Naive B cell (primary cell): ENCODE measurements around the gene ABCD3. TPM values are rescaled to one million over a fixed set of nuclear protein-coding genes. Genes with fewer than 3 reads are reported as not detected.

ENCODE experiments used
- ATAC-seq, 2 donors: fragments of 150-1000 bp; cut with Tn5 transposase; 2 replicates each; pipeline ENCODE4 v1.10.0; 2021; ENCODE audit warnings: low read depth in 2 of 2, mild to moderate bottlenecking in 2 of 2, moderate library complexity in 2 of 2
- DNase-seq: peaks from one replicate; pipeline ENCODE4 v3.0.0; 2022
- H3K27ac Mint-ChIP-seq, 6 donors: one replicate each; pipeline ENCODE4 v1.8.0; 2020 to 2022; ENCODE audit warnings: mild to moderate bottlenecking in 6 of 6, mixed read lengths in 6 of 6, moderate library complexity in 5 of 6, inconsistent platforms in 2 of 6
- H3K27me3 Mint-ChIP-seq, 3 donors: one replicate each; pipeline ENCODE4 v1.8.0; 2021 to 2022; ENCODE audit warnings: mixed read lengths in 3 of 3, mild to moderate bottlenecking in 1 of 3
- H3K36me3 Mint-ChIP-seq, 2 donors: one replicate each; pipeline ENCODE4 v1.8.0; 2020 to 2022; ENCODE audit warnings: mixed read lengths in 2 of 2, inconsistent platforms in 1 of 2, mild to moderate bottlenecking in 1 of 2
- H3K4me1 Mint-ChIP-seq, 3 donors: one replicate each; pipeline ENCODE4 v1.8.0; 2020 to 2022; ENCODE audit warnings: mixed read lengths in 3 of 3, inconsistent platforms in 1 of 3, mild to moderate bottlenecking in 1 of 3, moderate library complexity in 1 of 3
- H3K4me3 Mint-ChIP-seq, 8 donors: one replicate each; pipeline ENCODE4 v1.8.0; 2020 to 2022; ENCODE audit warnings: mild to moderate bottlenecking in 8 of 8, mixed read lengths in 8 of 8, moderate library complexity in 8 of 8, inconsistent platforms in 2 of 8
- H3K9me3 Mint-ChIP-seq, 7 donors: one replicate each; pipeline ENCODE4 v1.8.0; 2020 to 2022; ENCODE audit warnings: mixed read lengths in 7 of 7, mild to moderate bottlenecking in 5 of 7, inconsistent platforms in 2 of 7, moderate library complexity in 1 of 7
- polyA plus RNA-seq, 6 donors: library from polyadenylated mRNA; unstranded; fragments of 300-500 nt; fragmentation: Illumina TruSeq; gene quantifications; one replicate each; pipeline ENCODE4 v1.2.3, GENCODE V29; 2021; ENCODE audit warnings: low read depth in 6 of 6

ABCD3 gene
- polyA plus RNA-seq, 6 donors from 2014 or later: 12.3 to 20.7 (median 16.9) TPM

- Mint-ChIP-seq H3K4me1 (no peaks in the 10 kb centered on the region), H3K27ac (no peak overlapping the region), H3K9me3 (peaks cover 0 to 7% (median 2%) of the 10 kb centered on the region in 7 donors), H3K4me3 (no peak overlapping the region), H3K36me3 (no peaks in the 10 kb centered on the region), H3K27me3 (peaks cover 7 to 25% (median 7%) of the 10 kb centered on the region in 3 donors)
- ATAC-seq (no peak), DNase-seq (no peak)
Observed at GRCh38 chr1:94395748-94396309, 22.4 kb upstream of the ABCD3 start.

GRCh38 chr1:94396356-94397010 is 21.7 kb upstream of the ABCD3 start:
- Mint-ChIP-seq H3K36me3 (no peaks in the 10 kb centered on the region), H3K9me3 (peaks cover 0 to 4% (median 0%) of the 10 kb centered on the region in 7 donors), H3K4me3 (no peak overlapping the region), H3K27me3 (peaks cover 7 to 25% (median 7%) of the 10 kb centered on the region in 3 donors), H3K4me1 (no peaks in the 10 kb centered on the region), H3K27ac (no peak overlapping the region)
- ATAC-seq (no peak), DNase-seq (no peak)

GRCh38 chr1:94398356-94398755 is 19.8 kb upstream of the ABCD3 start:
- Mint-ChIP-seq H3K27ac (no peak overlapping the region), H3K4me1 (no peaks in the 10 kb centered on the region), H3K27me3 (peaks cover 7 to 26% (median 10%) of the 10 kb centered on the region in 3 donors), H3K9me3 (no peaks in the 10 kb centered on the region), H3K36me3 (no peaks in the 10 kb centered on the region), H3K4me3 (no peak overlapping the region)
- ATAC-seq (no peak), DNase-seq (no peak)

- H3K9me3 Mint-ChIP-seq: no peaks in the 10 kb centered on the region
- peak overlapping the region in 1 of 6 donors; percentile 67 for H3K27ac Mint-ChIP-seq
- no peaks in the 10 kb centered on the region for H3K4me1 Mint-ChIP-seq
- no peak for DNase-seq
- H3K4me3 Mint-ChIP-seq: no peak overlapping the region
- peaks cover 11 to 30% (median 14%) of the 10 kb centered on the region in 3 donors for H3K27me3 Mint-ChIP-seq
- ATAC-seq: no peak
- H3K36me3 Mint-ChIP-seq: no peaks in the 10 kb centered on the region
Observed at GRCh38 chr1:94399453-94399852, 18.7 kb upstream of the ABCD3 start.

GRCh38 chr1:94401206-94401605 is 17.0 kb upstream of the ABCD3 start:
- H3K4me3 Mint-ChIP-seq: no peak overlapping the region
- H3K27ac Mint-ChIP-seq: no peak overlapping the region
- DNase-seq (no peak), ATAC-seq (no peak)
- no peaks in the 10 kb centered on the region for H3K4me1 Mint-ChIP-seq
- no peaks in the 10 kb centered on the region for H3K9me3 Mint-ChIP-seq
- peaks cover 7 to 23% (median 21%) of the 10 kb centered on the region in 3 donors for H3K27me3 Mint-ChIP-seq
- H3K36me3 Mint-ChIP-seq: no peaks in the 10 kb centered on the region

GRCh38 chr1:94406446-94406845 is 11.7 kb upstream of the ABCD3 start:
- Mint-ChIP-seq H3K27me3 (peaks cover 11 to 30% (median 22%) of the 10 kb centered on the region in 3 donors), H3K9me3 (no peaks in the 10 kb centered on the region), H3K36me3 (no peaks in the 10 kb centered on the region), H3K27ac (no peak overlapping the region), H3K4me1 (no peaks in the 10 kb centered on the region), H3K4me3 (no peak overlapping the region)
- ATAC-seq (no peak), DNase-seq (no peak)

GRCh38 chr1:94408104-94408830 is 9.9 kb upstream of the ABCD3 start:
- Mint-ChIP-seq H3K9me3 (no peaks in the 10 kb centered on the region), H3K4me1 (no peaks in the 10 kb centered on the region), H3K36me3 (no peaks in the 10 kb centered on the region), H3K27me3 (peaks cover 11 to 21% (median 16%) of the 10 kb centered on the region in 3 donors), H3K27ac (peak overlapping the region in 1 of 6 donors; percentile 40), H3K4me3 (no peak overlapping the region)
- DNase-seq (no peak), ATAC-seq (no peak)

GRCh38 chr1:94411237-94411636 is 7.0 kb upstream of the ABCD3 start:
- DNase-seq: no peak
- peak; percentile 58 to 59 for ATAC-seq
- Mint-ChIP-seq H3K4me3 (no peak overlapping the region), H3K4me1 (no peaks in the 10 kb centered on the region), H3K27ac (no peak overlapping the region), H3K9me3 (no peaks in the 10 kb centered on the region), H3K27me3 (peaks cover 13 to 26% (median 22%) of the 10 kb centered on the region in 3 donors), H3K36me3 (no peaks in the 10 kb centered on the region)

- Mint-ChIP-seq H3K36me3 (no peaks in the 10 kb centered on the region), H3K27me3 (peaks cover 8 to 18% (median 16%) of the 10 kb centered on the region in 3 donors), H3K4me3 (no peak overlapping the region), H3K27ac (no peak overlapping the region), H3K9me3 (no peaks in the 10 kb centered on the region), H3K4me1 (no peaks in the 10 kb centered on the region)
- DNase-seq (no peak), ATAC-seq (no peak)
Observed at GRCh38 chr1:94413311-94413710, 4.9 kb upstream of the ABCD3 start.

GRCh38 chr1:94416901-94417727 is 1.1 kb upstream of the ABCD3 start:
- Mint-ChIP-seq H3K4me3 (no peak overlapping the region), H3K4me1 (peaks cover 13 to 17% (median 15%) of the 10 kb centered on the region in 3 donors), H3K9me3 (no peaks in the 10 kb centered on the region), H3K36me3 (no peaks in the 10 kb centered on the region), H3K27me3 (peaks cover 8 to 17% (median 16%) of the 10 kb centered on the region in 3 donors), H3K27ac (no peak overlapping the region)
- DNase-seq (no peak), ATAC-seq (no peak)

- DNase-seq: no peak
- H3K4me1 Mint-ChIP-seq: peaks cover 13 to 21% (median 21%) of the 10 kb centered on the region in 3 donors
- H3K27ac Mint-ChIP-seq: no peak overlapping the region
- H3K9me3 Mint-ChIP-seq: no peaks in the 10 kb centered on the region
- no peak for ATAC-seq
- peaks cover 8 to 17% (median 16%) of the 10 kb centered on the region in 3 donors for H3K27me3 Mint-ChIP-seq
- no peak overlapping the region for H3K4me3 Mint-ChIP-seq
- no peaks in the 10 kb centered on the region for H3K36me3 Mint-ChIP-seq
Observed at GRCh38 chr1:94417728-94417977, 536 bp upstream of the ABCD3 start.

GRCh38 chr1:94418664-94419655 is 771 bp downstream of the ABCD3 start:
- Mint-ChIP-seq H3K27ac (peak overlapping the region in 5 of 6 donors; percentile 19 to 80 (median 53)), H3K4me1 (peaks cover 17 to 31% (median 29%) of the 10 kb centered on the region in 3 donors), H3K27me3 (peaks cover 8 to 11% (median 11%) of the 10 kb centered on the region in 3 donors), H3K4me3 (no peak overlapping the region), H3K9me3 (no peaks in the 10 kb centered on the region), H3K36me3 (no peaks in the 10 kb centered on the region)
- ATAC-seq (peak; percentile 2), DNase-seq (no peak)
